ENCODE measurements around the gene SPNS2.
A peak's percentile ranks its signal among the peaks of the same experiment; 100 is the strongest.

SPNS2 gene

GRCh38 chr17:4554441-4554996 is 55.8 kb downstream of the SPNS2 start:
- no peak for DNase-seq

GRCh38 chr17:4554997-4555799 is 56.5 kb downstream of the SPNS2 start, which contains the start of gene MYBBP1A:
TSS of gene MYBBP1A (minus strand) at chr17:4555384. CDS start at chr17:4555324, 60 bp downstream.
- DNase-seq: peak; percentile 87 to 96

GRCh38 chr17:4555873-4556759 is 57.4 kb downstream of the SPNS2 start:
- no peak for DNase-seq

GRCh38 chr17:4556996-4557395 is 58.3 kb downstream of the SPNS2 start:
- DNase-seq: no peak

GRCh38 chr17:4557626-4558346 is 59.1 kb downstream of the SPNS2 start:
- DNase-seq: no peak

- no peak for DNase-seq
These were observed 59.8 kb downstream of the SPNS2 start for GRCh38 chr17:4558347-4558971.

GRCh38 chr17:4559139-4559791 is 60.6 kb downstream of the SPNS2 start:
- DNase-seq: no peak

- no peak for DNase-seq
These were observed 61.3 kb downstream of the SPNS2 start for GRCh38 chr17:4559966-4560365.

GRCh38 chr17:4560421-4560820 is 61.7 kb downstream of the SPNS2 start, which contains the start of gene GGT6:
TSS of gene GGT6 (minus strand) at chr17:4560577. CDS start at chr17:4560521, 56 bp downstream.
- no peak for DNase-seq

- no peak for DNase-seq
These were observed 62.2 kb downstream of the SPNS2 start for GRCh38 chr17:4560837-4561256.

GRCh38 chr17:4562015-4562969 is 63.6 kb downstream of the SPNS2 start:
- DNase-seq: peak in 1 of 2 experiments; percentile 70

- peak; percentile 80 to 81 for DNase-seq
These were observed 66.8 kb downstream of the SPNS2 start for GRCh38 chr17:4565209-4566141.

GRCh38 chr17:4566785-4567184 is 68.1 kb downstream of the SPNS2 start:
- peak; percentile 58 to 78 for DNase-seq

GRCh38 chr17:4569591-4569990 is 70.9 kb downstream of the SPNS2 start:
- no peak for DNase-seq

- no peak for DNase-seq
These were observed 73.5 kb downstream of the SPNS2 start for GRCh38 chr17:4572131-4572530.

- DNase-seq: no peak
These were observed 74.4 kb downstream of the SPNS2 start for GRCh38 chr17:4573115-4573514.

- no peak for DNase-seq
These were observed 75.0 kb downstream of the SPNS2 start for GRCh38 chr17:4573669-4574068.

GRCh38 chr17:4574448-4575045 is 75.9 kb downstream of the SPNS2 start:
- no peak for DNase-seq

GRCh38 chr17:4576161-4576558 is 77.5 kb downstream of the SPNS2 start:
- no peak for DNase-seq

All from NCI-H524 (cell line).